ENCODE measurements around the gene KRT2. TPM values are rescaled to one million over a fixed set of nuclear protein-coding genes. Genes with fewer than 3 reads are reported as not detected.

Gene KRT2
- polyA plus RNA-seq, 6 donors from 2014 or later, result not detected

GRCh38 chr12:52690351-52691075, 38.5 kb upstream of the KRT2 start:
- peaks cover 51 to 76% (median 73%) of the 10 kb centered on the region in 3 donors for H3K27me3 Mint-ChIP-seq

GRCh38 chr12:52689936-52690335, 37.9 kb upstream of the KRT2 start:
- Mint-ChIP-seq H3K27ac (peak overlapping the region in 1 of 6 donors; percentile 89), H3K4me1 (peaks cover 11 to 13% (median 12%) of the 10 kb centered on the region in 3 donors), H3K36me3 (no peaks in the 10 kb centered on the region), H3K27me3 (peaks cover 51 to 70% (median 68%) of the 10 kb centered on the region in 3 donors), H3K9me3 (no peaks in the 10 kb centered on the region), H3K4me3 (peak overlapping the region in 4 of 8 donors; percentile 17 to 44 (median 32))
- DNase-seq (no peak), ATAC-seq (ENCODE audit: low read depth in 2 of 2) (no peak)

More at GRCh38 chr12:52690351-52691075, 38.5 kb upstream of the KRT2 start:
- Mint-ChIP-seq H3K9me3 (no peaks in the 10 kb centered on the region), H3K36me3 (no peaks in the 10 kb centered on the region), H3K27ac (peak overlapping the region in 2 of 6 donors; percentile 31 to 89), H3K4me1 (peaks cover 11 to 13% (median 12%) of the 10 kb centered on the region in 3 donors), H3K4me3 (peak overlapping the region in 7 of 8 donors; percentile 76 to 94 (median 91))
- ATAC-seq (ENCODE audit: low read depth in 2 of 2) (no peak), DNase-seq (no peak)

DNA sequence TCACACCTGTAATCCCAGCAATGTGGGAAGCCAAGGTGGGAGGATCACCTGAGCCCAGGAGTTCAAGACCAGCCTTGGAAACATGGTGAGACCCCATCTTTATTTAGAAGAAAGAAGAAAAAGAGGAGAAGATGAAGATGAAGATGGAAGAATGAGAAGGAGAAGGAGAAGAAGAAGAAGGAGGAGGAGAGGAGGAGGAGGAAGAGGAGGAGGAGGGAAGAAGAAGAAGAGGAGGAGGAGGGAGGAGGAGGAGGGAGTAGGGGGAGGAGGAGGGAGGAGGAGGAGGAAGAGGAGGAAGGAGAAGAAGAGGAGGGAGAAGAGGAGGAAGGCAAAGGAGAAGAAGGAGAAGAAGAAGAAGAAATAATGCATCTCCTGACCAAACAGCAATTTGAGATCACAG, 37.2 kb upstream of the KRT2 start:
- Mint-ChIP-seq H3K4me1 (peaks cover 11 to 13% (median 12%) of the 10 kb centered on the region in 3 donors), H3K27ac (peak overlapping the region in 1 of 6 donors; percentile 64), H3K9me3 (no peaks in the 10 kb centered on the region), H3K36me3 (no peaks in the 10 kb centered on the region), H3K27me3 (peaks cover 51 to 69% (median 68%) of the 10 kb centered on the region in 3 donors), H3K4me3 (peak overlapping the region in 3 of 8 donors; percentile 44 to 76 (median 45))
- no peak for DNase-seq
- ATAC-seq (ENCODE audit: low read depth in 2 of 2), result no peak

DNA sequence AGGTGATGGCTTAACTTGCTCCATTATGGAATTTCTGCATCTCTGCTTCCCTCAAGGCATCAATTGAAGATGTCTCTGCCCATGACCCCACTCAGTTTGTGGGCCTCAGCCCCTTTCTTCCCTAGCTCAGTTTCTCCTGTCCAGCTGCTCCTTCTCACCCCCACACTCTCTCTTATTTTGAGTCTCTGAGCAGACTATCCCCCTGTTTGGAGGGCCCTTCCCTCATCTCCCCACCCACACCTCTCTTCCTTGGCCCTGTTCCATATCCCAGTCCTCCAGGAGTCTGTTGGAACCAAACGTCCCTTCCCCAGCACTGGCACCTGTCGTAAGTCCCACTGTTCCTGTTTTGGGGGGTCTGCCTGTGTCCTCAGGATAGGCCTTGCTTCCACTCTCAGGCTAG, 36.5 kb upstream of the KRT2 start:
- ATAC-seq (ENCODE audit: low read depth in 2 of 2), result no peak
- Mint-ChIP-seq H3K27me3 (peaks cover 51 to 76% (median 74%) of the 10 kb centered on the region in 3 donors), H3K27ac (no peak overlapping the region), H3K4me3 (no peak overlapping the region), H3K4me1 (peaks cover 11 to 13% (median 12%) of the 10 kb centered on the region in 3 donors), H3K36me3 (no peaks in the 10 kb centered on the region), H3K9me3 (no peaks in the 10 kb centered on the region)
- no peak for DNase-seq

GRCh38 chr12:52687497-52688385, 35.7 kb upstream of the KRT2 start:
- peak overlapping the region in 1 of 8 donors; percentile 44 for H3K4me3 Mint-ChIP-seq
- H3K27ac Mint-ChIP-seq, result no peak overlapping the region
- peaks cover 11 to 13% (median 12%) of the 10 kb centered on the region in 3 donors for H3K4me1 Mint-ChIP-seq
- ATAC-seq (ENCODE audit: low read depth in 2 of 2) (no peak), DNase-seq (no peak)
- H3K9me3 Mint-ChIP-seq, result no peaks in the 10 kb centered on the region
- no peaks in the 10 kb centered on the region for H3K36me3 Mint-ChIP-seq
- peaks cover 47 to 70% (median 67%) of the 10 kb centered on the region in 3 donors for H3K27me3 Mint-ChIP-seq

- H3K4me3 Mint-ChIP-seq, result no peak overlapping the region
- no peak overlapping the region for H3K27ac Mint-ChIP-seq
- H3K27me3 Mint-ChIP-seq, result peaks cover 51 to 61% (median 59%) of the 10 kb centered on the region in 3 donors
Observed at GRCh38 chr12:52686756-52687487, 34.9 kb upstream of the KRT2 start.

DNA sequence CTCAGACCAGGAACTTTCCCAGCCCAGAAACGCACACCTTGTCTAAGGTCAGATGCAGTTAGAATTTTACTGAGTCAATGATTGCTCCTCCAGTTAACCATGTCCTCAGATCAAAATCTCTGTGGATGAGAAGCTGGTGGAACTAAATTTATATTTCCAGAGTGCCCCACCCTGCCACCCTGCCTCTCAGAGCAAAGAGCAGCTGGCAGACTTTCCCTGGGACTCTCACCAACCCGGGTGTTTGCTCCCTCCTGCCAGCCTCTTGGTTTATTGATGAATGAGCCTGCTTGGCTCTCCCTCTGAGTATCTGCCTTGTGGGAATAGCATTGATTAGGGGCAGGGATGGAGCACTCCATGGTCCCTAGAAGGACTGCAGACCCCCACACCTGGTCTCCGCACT, 34.1 kb upstream of the KRT2 start:
- Mint-ChIP-seq H3K4me3 (peak overlapping the region in 1 of 8 donors; percentile 30), H3K4me1 (peaks cover 4 to 6% (median 5%) of the 10 kb centered on the region in 3 donors), H3K36me3 (no peaks in the 10 kb centered on the region), H3K9me3 (no peaks in the 10 kb centered on the region), H3K27me3 (peaks cover 43 to 57% (median 56%) of the 10 kb centered on the region in 3 donors), H3K27ac (no peak overlapping the region)
- DNase-seq (no peak), ATAC-seq (ENCODE audit: low read depth in 2 of 2) (no peak)

More at GRCh38 chr12:52686756-52687487, 34.9 kb upstream of the KRT2 start:
- Mint-ChIP-seq H3K36me3 (no peaks in the 10 kb centered on the region), H3K9me3 (no peaks in the 10 kb centered on the region), H3K4me1 (peaks cover 11 to 13% (median 12%) of the 10 kb centered on the region in 3 donors)
- no peak for DNase-seq
- ATAC-seq (ENCODE audit: low read depth in 2 of 2), result no peak

- H3K9me3 Mint-ChIP-seq, result no peaks in the 10 kb centered on the region
- H3K4me1 Mint-ChIP-seq, result no peaks in the 10 kb centered on the region
- no peaks in the 10 kb centered on the region for H3K36me3 Mint-ChIP-seq
- no peak overlapping the region for H3K27ac Mint-ChIP-seq
- peaks cover 43 to 57% (median 53%) of the 10 kb centered on the region in 3 donors for H3K27me3 Mint-ChIP-seq
- ATAC-seq (ENCODE audit: low read depth in 2 of 2), result no peak
- H3K4me3 Mint-ChIP-seq, result no peak overlapping the region
- no peak for DNase-seq
Observed at GRCh38 chr12:52685406-52685890, 33.4 kb upstream of the KRT2 start.

GRCh38 chr12:52684431-52684830, 32.4 kb upstream of the KRT2 start:
- H3K36me3 Mint-ChIP-seq, result no peaks in the 10 kb centered on the region
- no peaks in the 10 kb centered on the region for H3K9me3 Mint-ChIP-seq
- ATAC-seq (ENCODE audit: low read depth in 2 of 2) (no peak), DNase-seq (no peak)
- H3K4me1 Mint-ChIP-seq, result no peaks in the 10 kb centered on the region
- H3K4me3 Mint-ChIP-seq, result no peak overlapping the region
- H3K27me3 Mint-ChIP-seq, result peaks cover 36 to 63% (median 59%) of the 10 kb centered on the region in 3 donors
- no peak overlapping the region for H3K27ac Mint-ChIP-seq

- Mint-ChIP-seq H3K36me3 (no peaks in the 10 kb centered on the region), H3K9me3 (no peaks in the 10 kb centered on the region), H3K27me3 (peaks cover 34 to 56% (median 53%) of the 10 kb centered on the region in 3 donors), H3K4me3 (no peak overlapping the region), H3K27ac (peak overlapping the region in 1 of 6 donors; percentile 5), H3K4me1 (no peaks in the 10 kb centered on the region)
- no peak for DNase-seq
- no peak for ATAC-seq (ENCODE audit: low read depth in 2 of 2)
Observed at GRCh38 chr12:52683575-52684300, 31.7 kb upstream of the KRT2 start.

DNA sequence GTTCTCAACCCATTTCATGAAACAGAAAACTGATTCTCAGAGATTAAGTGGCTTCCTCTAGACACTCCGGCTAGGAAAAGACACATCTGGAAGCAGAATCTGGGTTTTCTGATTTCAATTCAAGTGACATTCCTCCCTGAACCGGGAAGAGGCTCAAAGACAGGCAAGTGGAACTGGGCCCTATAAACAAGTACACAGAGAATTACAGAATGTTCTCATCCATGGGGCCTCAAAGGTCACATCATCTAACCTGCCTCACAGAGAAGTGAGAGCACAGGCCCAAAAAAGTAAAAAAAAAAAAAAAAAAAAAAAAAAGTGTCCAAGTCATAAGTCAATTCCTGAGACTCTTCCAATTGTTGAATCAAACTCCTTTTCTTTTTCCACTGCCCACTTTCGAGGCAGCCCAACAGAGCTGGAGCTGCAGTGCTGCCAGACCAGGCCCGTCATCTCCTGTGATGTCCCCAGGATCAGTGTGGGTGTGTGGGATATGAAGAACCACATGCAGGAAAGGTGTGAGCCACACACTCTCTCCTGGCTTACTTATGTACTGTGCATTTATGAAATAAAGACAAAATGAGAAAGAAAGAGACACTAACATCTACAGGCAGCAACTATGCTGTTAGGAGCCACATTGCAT, 31.0 kb upstream of the KRT2 start:
- DNase-seq (no peak), ATAC-seq (ENCODE audit: low read depth in 2 of 2) (no peak)
- Mint-ChIP-seq H3K36me3 (no peaks in the 10 kb centered on the region), H3K27ac (no peak overlapping the region), H3K4me3 (no peak overlapping the region), H3K9me3 (no peaks in the 10 kb centered on the region), H3K4me1 (no peaks in the 10 kb centered on the region), H3K27me3 (peaks cover 29 to 52% (median 49%) of the 10 kb centered on the region in 3 donors)

- H3K27me3 Mint-ChIP-seq, result peaks cover 21 to 49% (median 42%) of the 10 kb centered on the region in 3 donors
- H3K36me3 Mint-ChIP-seq, result no peaks in the 10 kb centered on the region
- DNase-seq (no peak), ATAC-seq (ENCODE audit: low read depth in 2 of 2) (no peak)
- H3K4me1 Mint-ChIP-seq, result no peaks in the 10 kb centered on the region
- no peaks in the 10 kb centered on the region for H3K9me3 Mint-ChIP-seq
- no peak overlapping the region for H3K27ac Mint-ChIP-seq
- H3K4me3 Mint-ChIP-seq, result peak overlapping the region in 1 of 8 donors; percentile 43
Observed at GRCh38 chr12:52682381-52682660, 30.3 kb upstream of the KRT2 start.

All from naive B cell (primary cell).